ENCODE measurements around the gene TCTN3. TPM values are rescaled to one million over a fixed set of nuclear protein-coding genes. Genes with fewer than 3 reads are reported as not detected.

Gene TCTN3, protein sequence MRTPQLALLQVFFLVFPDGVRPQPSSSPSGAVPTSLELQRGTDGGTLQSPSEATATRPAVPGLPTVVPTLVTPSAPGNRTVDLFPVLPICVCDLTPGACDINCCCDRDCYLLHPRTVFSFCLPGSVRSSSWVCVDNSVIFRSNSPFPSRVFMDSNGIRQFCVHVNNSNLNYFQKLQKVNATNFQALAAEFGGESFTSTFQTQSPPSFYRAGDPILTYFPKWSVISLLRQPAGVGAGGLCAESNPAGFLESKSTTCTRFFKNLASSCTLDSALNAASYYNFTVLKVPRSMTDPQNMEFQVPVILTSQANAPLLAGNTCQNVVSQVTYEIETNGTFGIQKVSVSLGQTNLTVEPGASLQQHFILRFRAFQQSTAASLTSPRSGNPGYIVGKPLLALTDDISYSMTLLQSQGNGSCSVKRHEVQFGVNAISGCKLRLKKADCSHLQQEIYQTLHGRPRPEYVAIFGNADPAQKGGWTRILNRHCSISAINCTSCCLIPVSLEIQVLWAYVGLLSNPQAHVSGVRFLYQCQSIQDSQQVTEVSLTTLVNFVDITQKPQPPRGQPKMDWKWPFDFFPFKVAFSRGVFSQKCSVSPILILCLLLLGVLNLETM
- 10 to 100 TPM in 3 of 4 donors, 1 to 10 TPM in 1; 5.0 to 27.1 (median 24.0) TPM for total RNA-seq

DNA sequence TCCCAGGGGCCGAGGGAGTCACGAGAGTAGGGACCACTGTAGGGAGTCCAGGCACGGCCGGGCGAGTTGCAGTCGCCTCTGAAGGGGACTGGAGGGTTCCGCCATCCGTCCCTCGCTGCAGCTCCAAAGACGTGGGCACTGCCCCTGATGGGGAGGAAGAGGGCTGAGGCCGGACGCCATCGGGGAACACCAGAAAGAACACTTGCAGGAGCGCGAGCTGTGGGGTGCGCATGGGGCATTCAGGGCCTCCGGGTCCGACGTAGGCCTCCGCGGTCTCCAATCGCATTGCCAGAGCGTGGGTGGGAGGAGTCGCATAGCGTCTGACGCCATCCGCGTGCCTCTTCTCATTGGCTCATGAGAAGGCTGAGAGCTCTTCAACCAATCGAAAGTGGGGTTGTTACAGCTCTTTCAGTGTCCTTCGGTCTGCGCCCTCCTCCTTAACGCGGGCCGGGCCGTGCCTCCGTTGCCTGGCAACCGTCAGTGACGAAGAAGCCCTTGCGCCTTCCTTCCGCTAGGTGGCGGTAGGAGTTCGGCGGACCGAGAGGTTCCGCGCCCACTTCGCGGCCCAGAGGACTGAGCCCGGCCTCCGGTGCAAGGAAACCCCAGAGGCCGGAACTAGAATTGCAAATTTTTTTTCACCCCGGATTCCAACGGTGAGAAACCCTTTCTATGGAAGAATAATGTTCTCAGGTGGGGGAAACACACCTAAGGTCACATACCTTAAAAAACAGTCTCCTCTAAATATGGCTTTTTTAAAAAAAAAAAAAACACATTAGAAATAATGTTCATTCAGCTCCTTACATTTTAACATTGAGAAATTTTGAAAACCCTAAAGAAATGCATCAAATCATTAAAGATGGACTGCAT lies at the start of gene TCTN3:
TSS of gene TCTN3 (minus strand) at position 260 of the 867 bp plus-strand sequence. CDS start at position 232, 28 bp downstream.
- Histone ChIP-seq H3K9me3 (no peaks in the 10 kb centered on the region), H3K27ac (peak within 1 kb of the TSS; percentile 75 to 81 (median 78)), H3K4me1 (peaks cover 0 to 23% (median 6%) of the 10 kb centered on the region in 4 donors), H3K36me3 (peaks cover 0 to 16% (median 0%) of the 10 kb centered on the region in 3 donors), H3K27me3 (no peaks in the 10 kb centered on the region), H3K4me3 (peak within 1 kb of the TSS; percentile 65 to 81 (median 72))
- TF ChIP-seq POLR2A (IDR thresholded peaks at IDR 0.05) = peak; percentile 45 to 84
- TF ChIP-seq, protein P1, sequence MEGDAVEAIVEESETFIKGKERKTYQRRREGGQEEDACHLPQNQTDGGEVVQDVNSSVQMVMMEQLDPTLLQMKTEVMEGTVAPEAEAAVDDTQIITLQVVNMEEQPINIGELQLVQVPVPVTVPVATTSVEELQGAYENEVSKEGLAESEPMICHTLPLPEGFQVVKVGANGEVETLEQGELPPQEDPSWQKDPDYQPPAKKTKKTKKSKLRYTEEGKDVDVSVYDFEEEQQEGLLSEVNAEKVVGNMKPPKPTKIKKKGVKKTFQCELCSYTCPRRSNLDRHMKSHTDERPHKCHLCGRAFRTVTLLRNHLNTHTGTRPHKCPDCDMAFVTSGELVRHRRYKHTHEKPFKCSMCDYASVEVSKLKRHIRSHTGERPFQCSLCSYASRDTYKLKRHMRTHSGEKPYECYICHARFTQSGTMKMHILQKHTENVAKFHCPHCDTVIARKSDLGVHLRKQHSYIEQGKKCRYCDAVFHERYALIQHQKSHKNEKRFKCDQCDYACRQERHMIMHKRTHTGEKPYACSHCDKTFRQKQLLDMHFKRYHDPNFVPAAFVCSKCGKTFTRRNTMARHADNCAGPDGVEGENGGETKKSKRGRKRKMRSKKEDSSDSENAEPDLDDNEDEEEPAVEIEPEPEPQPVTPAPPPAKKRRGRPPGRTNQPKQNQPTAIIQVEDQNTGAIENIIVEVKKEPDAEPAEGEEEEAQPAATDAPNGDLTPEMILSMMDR (IDR thresholded peaks at IDR 0.05) = peak; percentile 99 to 100 (median 100)
- DNase-seq = peak; percentile 94 to 98 (median 95)

DNA sequence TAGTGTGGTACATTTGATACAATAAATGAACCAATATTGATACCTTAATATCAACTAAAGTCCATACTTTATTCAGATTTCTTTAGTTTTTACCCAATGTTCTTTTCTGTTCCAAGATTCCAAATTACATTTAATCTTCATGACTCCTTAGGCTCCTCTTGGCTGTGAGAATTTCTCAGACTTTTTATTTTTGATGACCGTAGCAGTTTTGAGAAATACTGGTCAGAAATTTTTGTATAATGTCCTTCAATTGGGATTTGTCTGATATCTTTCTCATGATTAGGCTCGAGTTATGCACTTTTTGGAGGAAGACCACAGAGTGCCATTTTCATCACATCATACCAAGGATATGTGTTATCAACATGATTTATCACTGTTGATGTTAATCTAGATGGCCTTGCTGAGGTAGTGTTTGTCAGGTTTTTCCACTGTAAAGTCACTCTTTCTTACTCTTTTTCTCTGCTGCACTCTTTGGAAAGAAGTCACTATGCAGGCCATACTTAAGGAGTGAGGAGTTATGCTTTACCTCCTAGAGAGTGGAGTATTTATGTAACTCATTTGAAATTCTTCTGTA lies 49.3 kb upstream of the TCTN3 start:
- no peak for DNase-seq
- TF ChIP-seq POLR2A (IDR thresholded peaks at IDR 0.05) = no peak
- TF ChIP-seq, protein P1 (IDR thresholded peaks at IDR 0.05) = no peak
- Histone ChIP-seq H3K27me3 (no peaks in the 10 kb centered on the region), H3K36me3 (no peaks in the 10 kb centered on the region), H3K27ac (peak overlapping the region in 2 of 4 donors; percentile 52 to 74), H3K4me3 (no peak overlapping the region), H3K9me3 (no peaks in the 10 kb centered on the region), H3K4me1 (peaks cover 0 to 7% (median 3%) of the 10 kb centered on the region in 4 donors)

DNA sequence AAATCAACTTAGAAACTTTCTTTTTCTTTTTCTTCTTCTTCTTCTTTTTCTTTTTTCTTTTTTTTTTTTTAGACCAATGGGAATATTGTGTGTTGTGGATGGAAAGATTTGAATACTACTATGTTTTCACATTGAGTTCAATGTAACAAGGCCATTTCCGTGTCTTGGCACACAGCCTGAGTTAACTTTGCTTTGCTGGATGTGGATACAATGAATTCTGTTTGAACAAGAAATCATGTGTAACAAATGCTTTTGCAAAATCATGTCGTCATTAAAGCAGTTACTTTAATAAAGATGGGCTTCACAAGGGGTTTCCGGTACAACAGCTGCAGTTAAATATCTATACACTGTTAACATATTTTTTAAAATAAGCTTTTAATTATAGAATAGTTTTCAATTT lies 48.8 kb upstream of the TCTN3 start:
- Histone ChIP-seq H3K4me3 (no peak overlapping the region), H3K4me1 (peaks cover 0 to 7% (median 3%) of the 10 kb centered on the region in 4 donors), H3K9me3 (no peaks in the 10 kb centered on the region), H3K36me3 (no peaks in the 10 kb centered on the region), H3K27ac (peak overlapping the region in 3 of 4 donors; percentile 52 to 74 (median 67)), H3K27me3 (no peaks in the 10 kb centered on the region)
- TF ChIP-seq POLR2A (IDR thresholded peaks at IDR 0.05) = no peak
- TF ChIP-seq, protein P1 (IDR thresholded peaks at IDR 0.05) = no peak
- no peak for DNase-seq

DNA sequence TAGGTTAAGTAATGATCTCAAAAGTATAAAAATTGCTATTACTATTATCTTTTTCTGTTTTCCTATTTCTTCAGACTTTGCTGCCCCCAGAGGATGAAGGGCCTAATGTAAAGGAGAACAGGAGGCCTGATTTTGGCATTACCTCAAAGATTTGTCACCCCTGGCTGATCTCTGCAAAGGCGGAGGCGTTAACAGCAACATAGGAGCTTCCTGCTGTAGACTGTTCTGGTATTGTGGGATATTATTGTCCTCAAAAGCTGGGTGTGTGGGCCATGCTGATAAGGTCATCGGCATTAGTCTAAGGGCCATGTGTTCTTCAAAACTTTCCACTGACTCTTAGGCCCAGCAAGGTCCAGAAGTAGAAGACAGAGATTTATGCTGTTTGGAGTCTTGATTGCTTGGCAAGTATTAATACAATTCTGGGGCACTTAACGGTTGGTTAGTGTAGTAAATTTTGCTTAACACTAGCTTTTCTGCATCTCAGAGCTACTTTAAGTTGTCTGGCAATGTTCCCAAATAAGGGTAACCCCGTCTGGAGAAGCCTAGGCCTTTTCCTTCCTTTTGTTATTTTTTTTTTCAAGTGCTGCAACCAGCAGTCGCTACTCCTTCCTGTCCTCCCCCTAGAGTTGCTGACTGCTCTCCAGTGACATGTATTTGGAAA lies 48.2 kb upstream of the TCTN3 start:
- H3K4me3 ChIP-seq = no peak overlapping the region
- TF ChIP-seq, protein P1 (IDR thresholded peaks at IDR 0.05) = peak in 5 of 6 experiments; percentile 3 to 21 (median 8)
- no peak for TF ChIP-seq POLR2A (IDR thresholded peaks at IDR 0.05)
- no peaks in the 10 kb centered on the region for H3K36me3 ChIP-seq
- peaks cover 0 to 7% (median 3%) of the 10 kb centered on the region in 4 donors for H3K4me1 ChIP-seq
- H3K27ac ChIP-seq = peak overlapping the region; percentile 49 to 74 (median 60)
- H3K27me3 ChIP-seq = no peaks in the 10 kb centered on the region
- peak in 2 of 3 donors; percentile 64 to 67 for DNase-seq
- H3K9me3 ChIP-seq = no peaks in the 10 kb centered on the region

Measured in Peyer's patch (tissue), 4 donors.